HUES64 (cell line): ENCODE data around the gene GCKR. TPM values are rescaled to one million over a fixed set of nuclear protein-coding genes. Genes with fewer than 3 reads are reported as not detected.

Experiments
- H3K27ac ChIP-seq: 2 replicates; pipeline ENCODE4 v1.7.0; 2013; ENCODE audit warnings: low read depth, low read length, inconsistent platforms
- H3K27me3 ChIP-seq: 2 replicates; pipeline ENCODE4 v1.6.1; 2013; ENCODE audit warnings: mild to moderate bottlenecking, low read length; ENCODE audit not compliant: insufficient read depth
- H3K36me3 ChIP-seq: 2 replicates; pipeline ENCODE4 v1.6.1; 2013; ENCODE audit warnings: mild to moderate bottlenecking, low read length; ENCODE audit not compliant: insufficient read depth
- H3K4me1 ChIP-seq: 2 replicates; pipeline ENCODE4 v1.6.1; 2013; ENCODE audit warnings: mild to moderate bottlenecking, low read length, moderate library complexity; ENCODE audit not compliant: insufficient read depth
- H3K4me3 ChIP-seq: 2 replicates; pipeline ENCODE4 v1.5.1; 2013; ENCODE audit warnings: mild to moderate bottlenecking, low read length, moderate library complexity
- H3K9ac ChIP-seq: 2 replicates; pipeline ENCODE4 v1.6.1; 2013; ENCODE audit warnings: mild to moderate bottlenecking, low read depth, low read length
- H3K9me3 ChIP-seq: 2 replicates; pipeline ENCODE4 v1.6.1; 2013; ENCODE audit warnings: low read depth, low read length; ENCODE audit not compliant: insufficient read depth
- WGBS: fragments of 150-250, 120-280 bp; methylation state at CpG from one replicate; pipeline ENCODE4 v1.1.7; 2013; ENCODE audit warnings: missing lambda C conversion rate; 5-methylcytosine and 5-hydroxymethylcytosine counted together
- polyA plus RNA-seq, 2 experiments: library from polyadenylated mRNA; stranded (reverse); fragments of 50-300 nt; gene quantifications; one replicate each; pipeline ENCODE4 v1.2.3, GENCODE V29; 2013

Gene GCKR, protein sequence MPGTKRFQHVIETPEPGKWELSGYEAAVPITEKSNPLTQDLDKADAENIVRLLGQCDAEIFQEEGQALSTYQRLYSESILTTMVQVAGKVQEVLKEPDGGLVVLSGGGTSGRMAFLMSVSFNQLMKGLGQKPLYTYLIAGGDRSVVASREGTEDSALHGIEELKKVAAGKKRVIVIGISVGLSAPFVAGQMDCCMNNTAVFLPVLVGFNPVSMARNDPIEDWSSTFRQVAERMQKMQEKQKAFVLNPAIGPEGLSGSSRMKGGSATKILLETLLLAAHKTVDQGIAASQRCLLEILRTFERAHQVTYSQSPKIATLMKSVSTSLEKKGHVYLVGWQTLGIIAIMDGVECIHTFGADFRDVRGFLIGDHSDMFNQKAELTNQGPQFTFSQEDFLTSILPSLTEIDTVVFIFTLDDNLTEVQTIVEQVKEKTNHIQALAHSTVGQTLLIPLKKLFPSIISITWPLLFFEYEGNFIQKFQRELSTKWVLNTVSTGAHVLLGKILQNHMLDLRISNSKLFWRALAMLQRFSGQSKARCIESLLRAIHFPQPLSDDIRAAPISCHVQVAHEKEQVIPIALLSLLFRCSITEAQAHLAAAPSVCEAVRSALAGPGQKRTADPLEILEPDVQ
- polyA plus RNA-seq (2013, experiment 1 of 2): not detected
- 0.19 TPM for polyA plus RNA-seq (2013, experiment 2 of 2)

DNA sequence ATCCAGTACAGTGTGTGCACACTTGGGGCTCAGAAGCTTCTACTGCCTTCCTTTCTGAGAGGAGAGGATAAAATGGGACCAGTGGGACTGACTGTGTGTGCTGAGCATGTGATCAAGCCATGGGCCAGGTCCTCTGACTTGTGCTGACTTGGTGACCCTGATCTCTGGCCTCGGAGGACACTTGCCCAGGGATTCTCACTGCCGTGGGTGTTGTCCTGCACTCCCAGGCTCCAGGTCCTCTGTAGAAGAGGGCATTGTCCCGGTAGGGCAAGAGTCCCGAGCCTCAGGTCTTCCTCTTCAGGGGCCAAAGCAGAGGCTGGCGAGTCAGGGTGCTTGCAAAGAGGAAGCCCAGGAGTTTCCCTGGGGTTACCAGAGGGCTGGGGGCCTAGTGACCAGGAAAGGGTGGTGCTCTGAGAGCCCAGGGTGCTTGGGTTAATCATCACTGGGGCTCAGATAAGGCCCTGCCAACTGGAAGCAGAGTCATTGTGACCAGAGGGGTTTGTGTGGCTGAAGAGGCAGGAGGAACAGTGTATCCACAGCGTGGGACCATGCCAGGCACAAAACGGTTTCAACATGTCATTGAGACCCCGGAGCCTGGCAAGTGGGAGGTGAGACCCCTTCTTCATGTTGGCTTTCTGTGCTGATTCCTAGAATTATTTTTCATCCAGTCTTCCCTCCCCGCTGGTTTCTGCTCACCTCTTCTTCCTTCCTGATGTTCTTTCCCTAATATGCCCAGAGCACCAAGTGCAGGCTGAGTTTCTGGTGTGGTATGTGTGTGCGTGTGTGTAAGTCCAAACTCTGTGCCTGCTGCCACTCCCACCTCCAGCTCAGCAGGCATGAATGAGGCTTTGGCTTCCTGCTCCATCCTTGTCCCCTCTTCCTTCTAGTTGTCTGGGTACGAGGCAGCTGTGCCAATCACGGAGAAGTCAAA lies at the start of gene GCKR:
GCKR (plus strand) TSS at position 483 of the 931 bp plus-strand sequence; CDS start at position 549, 66 bp downstream.
- peak within 1 kb of the TSS; percentile 84 for H3K4me3 ChIP-seq
- H3K27me3 ChIP-seq: peaks cover 48% of the 10 kb centered on the region
- no peak within 1 kb of the TSS for H3K27ac ChIP-seq
- no peaks in the 10 kb centered on the region for H3K9me3 ChIP-seq
- H3K9ac ChIP-seq: no peak within 1 kb of the TSS
- H3K36me3 ChIP-seq: no peaks in the 10 kb centered on the region
- 85% methylated on average over 11 of the region's 12 CpGs for WGBS
- no peaks in the 10 kb centered on the region for H3K4me1 ChIP-seq

DNA sequence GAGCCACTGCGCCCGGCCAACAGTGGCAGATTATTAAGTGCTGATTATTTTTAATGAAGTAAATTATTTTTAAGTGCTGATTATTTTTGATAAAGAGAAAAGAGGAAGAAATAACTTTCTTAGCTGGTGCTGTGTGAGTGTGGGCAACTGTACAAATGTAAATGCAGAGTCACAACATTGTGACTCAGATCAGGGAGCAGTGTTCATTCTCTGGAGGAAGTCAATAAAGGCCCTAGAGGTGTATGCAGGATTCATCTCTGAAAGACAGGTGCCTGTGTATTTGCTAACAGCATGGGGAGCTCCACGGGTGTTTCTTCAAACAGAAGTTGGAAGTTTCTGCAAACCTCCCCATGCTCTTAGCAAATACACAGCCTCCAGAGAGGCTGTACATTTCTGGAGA lies 48.3 kb upstream of the GCKR start:
- Histone ChIP-seq H3K27ac (no peak overlapping the region), H3K9ac (no peak overlapping the region), H3K4me3 (no peak overlapping the region), H3K27me3 (no peaks in the 10 kb centered on the region), H3K9me3 (no peaks in the 10 kb centered on the region), H3K4me1 (0 out of 2 replicates have a peak, but pooled peaks cover under 1% of the 10 kb centered on the region), H3K36me3 (peaks cover 37% of the 10 kb centered on the region)
- WGBS: 64% methylated on average over 3 of the region's 3 CpGs

DNA sequence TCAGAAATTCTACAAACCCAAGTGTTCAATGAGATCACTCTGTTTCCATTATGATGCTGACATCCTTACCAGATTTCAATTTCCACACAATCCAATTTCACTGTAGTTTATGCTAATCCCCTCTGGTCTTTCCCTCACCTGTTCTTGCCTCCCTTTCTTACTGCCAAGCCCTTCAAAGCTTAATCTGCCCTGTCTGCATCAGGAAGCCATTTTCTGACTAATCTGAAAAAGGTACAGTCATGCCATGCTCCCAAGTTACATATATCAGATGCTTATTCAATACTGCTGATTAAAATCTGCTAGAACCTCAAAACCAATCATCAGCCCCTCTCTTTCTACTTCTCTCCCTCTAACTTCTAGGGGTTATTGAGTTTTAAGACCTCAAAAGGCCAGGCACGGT lies 45.5 kb upstream of the GCKR start:
- no peak overlapping the region for H3K4me3 ChIP-seq
- H3K27me3 ChIP-seq: no peaks in the 10 kb centered on the region
- H3K4me1 ChIP-seq: no peaks in the 10 kb centered on the region
- peaks cover 27% of the 10 kb centered on the region for H3K36me3 ChIP-seq
- no peak overlapping the region for H3K9ac ChIP-seq
- no peak overlapping the region for H3K27ac ChIP-seq
- H3K9me3 ChIP-seq: no peaks in the 10 kb centered on the region
- 33% methylated on average over 1 of the region's 1 CpG for WGBS

DNA sequence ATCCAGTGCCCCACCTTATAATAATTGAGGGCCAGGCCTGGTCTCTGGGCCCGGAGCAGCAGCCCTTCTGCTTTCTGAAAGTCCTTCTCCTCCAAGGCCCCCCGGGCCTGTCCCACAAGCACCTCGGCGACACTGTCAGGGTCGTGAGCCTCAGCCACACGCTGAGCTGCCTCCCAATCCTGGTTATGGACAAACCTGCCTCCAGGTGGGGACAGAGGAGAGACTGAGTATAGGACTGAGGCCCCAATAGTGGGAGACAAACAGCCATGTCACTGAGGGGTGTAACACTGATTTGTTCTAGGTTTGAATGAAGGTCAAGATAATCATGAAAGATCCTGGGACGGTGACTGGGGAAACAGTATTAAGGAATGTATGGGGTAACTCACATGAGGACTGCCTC lies 42.7 kb upstream of the GCKR start:
- Histone ChIP-seq H3K9me3 (no peaks in the 10 kb centered on the region), H3K9ac (no peak overlapping the region), H3K27ac (no peak overlapping the region), H3K4me3 (no peak overlapping the region), H3K4me1 (no peaks in the 10 kb centered on the region), H3K27me3 (no peaks in the 10 kb centered on the region), H3K36me3 (peaks cover 33% of the 10 kb centered on the region)
- 91% methylated on average over 7 of the region's 7 CpGs for WGBS

DNA sequence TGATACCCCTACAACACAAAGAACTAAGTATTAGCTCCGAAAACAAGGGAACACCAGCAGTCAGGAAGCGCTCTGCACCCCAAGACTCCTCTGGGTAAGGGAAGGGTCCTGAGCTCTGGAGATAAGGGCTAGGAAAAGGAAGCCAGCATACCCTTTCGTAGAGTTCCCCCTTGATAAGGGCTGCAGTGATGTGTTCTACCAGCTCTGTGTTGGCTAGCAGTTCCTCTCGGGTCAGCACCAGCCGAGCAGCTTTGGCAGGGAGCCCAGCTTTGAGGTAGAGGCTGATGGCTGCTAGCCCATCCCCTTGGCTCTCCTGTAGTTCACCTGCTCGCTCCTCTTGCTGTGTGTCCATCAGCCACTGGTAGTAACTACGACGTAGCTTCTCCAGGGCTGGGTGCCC lies 35.5 kb upstream of the GCKR start:
- Histone ChIP-seq H3K27me3 (no peaks in the 10 kb centered on the region), H3K36me3 (peaks cover 20% of the 10 kb centered on the region), H3K9ac (no peak overlapping the region; the same call in 1 of the 2 replicates), H3K4me1 (no peaks in the 10 kb centered on the region), H3K4me3 (no peak overlapping the region), H3K9me3 (no peaks in the 10 kb centered on the region), H3K27ac (peak overlapping the region; percentile 48; the same call in 1 of the 2 replicates)
- WGBS: 93% methylated on average over 8 of the region's 8 CpGs

DNA sequence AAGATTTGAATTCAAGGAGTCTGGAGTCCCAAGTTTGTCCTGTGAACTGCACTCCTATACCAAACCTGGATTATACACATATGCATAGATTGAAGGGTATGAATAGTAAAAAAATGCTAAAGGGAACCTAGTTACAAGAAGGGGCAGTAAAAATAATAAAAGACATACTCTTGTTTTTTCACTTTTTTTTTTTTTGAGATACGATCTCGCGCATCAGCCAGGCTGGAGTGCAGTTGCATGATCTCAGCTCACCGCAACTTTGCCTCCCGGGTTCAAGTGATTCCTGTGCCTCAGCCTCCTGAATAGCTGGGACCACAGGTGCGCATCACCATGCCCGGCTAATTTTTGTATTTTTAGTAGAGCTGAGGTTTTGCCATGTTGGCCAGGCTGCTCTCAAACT lies 32.2 kb upstream of the GCKR start:
- no peaks in the 10 kb centered on the region for H3K27me3 ChIP-seq
- no peaks in the 10 kb centered on the region for H3K9me3 ChIP-seq
- no peak overlapping the region for H3K9ac ChIP-seq
- H3K36me3 ChIP-seq: no peaks in the 10 kb centered on the region
- no peaks in the 10 kb centered on the region for H3K4me1 ChIP-seq
- no peak overlapping the region for H3K4me3 ChIP-seq
- WGBS: 98% methylated on average over 7 of the region's 7 CpGs
- no peak overlapping the region for H3K27ac ChIP-seq

DNA sequence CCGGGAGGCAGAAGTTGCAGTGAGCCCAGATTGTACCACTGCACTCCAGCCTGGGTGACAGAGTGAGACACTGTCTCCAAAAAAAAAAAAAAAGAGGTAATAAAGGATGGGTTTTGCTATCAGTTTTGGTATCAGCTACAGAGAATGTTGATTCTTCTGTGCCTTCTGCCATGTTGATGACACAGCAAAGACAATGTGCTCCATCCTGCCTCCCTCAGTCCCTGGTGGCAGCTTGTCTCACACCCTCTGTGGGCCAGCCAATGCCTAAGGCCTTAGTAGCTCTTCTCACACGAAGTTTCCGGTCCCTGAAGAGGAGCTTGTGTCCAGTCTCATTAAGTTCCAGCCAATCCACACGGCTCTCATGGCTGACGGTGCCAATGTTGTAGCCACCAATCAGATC lies 24.7 kb upstream of the GCKR start:
- peaks cover 38% of the 10 kb centered on the region for H3K36me3 ChIP-seq
- H3K4me3 ChIP-seq: no peak overlapping the region
- no peak overlapping the region for H3K27ac ChIP-seq
- whole genome bisulfite sequencing: 93% methylated on average over 5 of the region's 5 CpGs
- no peak overlapping the region for H3K9ac ChIP-seq
- H3K4me1 ChIP-seq: no peaks in the 10 kb centered on the region
- H3K27me3 ChIP-seq: no peaks in the 10 kb centered on the region
- no peaks in the 10 kb centered on the region for H3K9me3 ChIP-seq

DNA sequence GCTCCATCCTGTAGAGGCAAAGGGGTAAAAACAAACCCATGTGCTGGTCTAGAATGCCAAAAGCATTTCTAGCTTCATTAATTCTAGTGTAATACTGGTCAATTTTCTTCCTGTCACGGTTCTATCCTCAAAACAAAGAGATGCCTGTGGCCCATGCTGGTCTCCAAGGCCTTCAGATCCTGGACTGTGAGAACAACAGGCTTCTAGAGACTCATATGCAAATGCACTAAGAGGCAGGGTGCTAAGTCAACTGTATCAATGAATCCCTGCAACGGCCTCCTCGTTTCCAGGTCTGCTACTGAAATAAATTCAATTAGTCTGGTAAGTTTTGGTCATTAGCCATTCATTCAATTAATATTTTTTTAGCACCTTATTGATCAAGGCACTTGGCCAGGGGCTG lies 11.1 kb upstream of the GCKR start:
- Histone ChIP-seq H3K9me3 (no peaks in the 10 kb centered on the region), H3K4me3 (no peak overlapping the region), H3K27me3 (no peaks in the 10 kb centered on the region), H3K9ac (no peak overlapping the region), H3K36me3 (peaks cover 12% of the 10 kb centered on the region), H3K27ac (no peak overlapping the region), H3K4me1 (peaks cover 7% of the 10 kb centered on the region; the same call in 1 of the 2 replicates)
- 69% methylated on average over 3 of the region's 3 CpGs for WGBS

DNA sequence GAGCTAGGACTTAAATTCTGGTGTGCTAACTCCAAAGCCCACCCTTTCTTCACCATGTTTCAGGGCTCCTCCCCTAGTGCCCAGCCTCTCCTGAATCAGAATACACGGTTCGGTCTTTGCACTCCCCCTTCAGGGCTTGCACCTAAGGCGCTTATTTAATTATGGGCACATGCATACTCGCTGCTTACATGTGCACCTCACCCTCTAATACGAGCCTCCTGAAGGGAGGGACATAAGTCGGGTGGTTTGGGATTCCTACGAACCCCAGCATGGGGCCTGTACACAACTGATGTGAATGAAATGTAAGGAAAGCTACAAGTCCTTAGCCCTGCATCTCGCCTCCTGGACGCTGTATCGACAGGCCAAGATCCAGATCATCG lies 7.5 kb upstream of the GCKR start:
- H3K4me1 ChIP-seq: peaks cover 7% of the 10 kb centered on the region; the same call in 1 of the 2 replicates
- H3K36me3 ChIP-seq: no peaks in the 10 kb centered on the region
- whole genome bisulfite sequencing: 7% methylated on average over 11 of the region's 11 CpGs
- H3K27me3 ChIP-seq: peaks cover 6% of the 10 kb centered on the region
- no peak overlapping the region for H3K27ac ChIP-seq
- peak overlapping the region; percentile 78 for H3K4me3 ChIP-seq
- H3K9me3 ChIP-seq: no peaks in the 10 kb centered on the region
- peak overlapping the region; percentile 23 for H3K9ac ChIP-seq

DNA sequence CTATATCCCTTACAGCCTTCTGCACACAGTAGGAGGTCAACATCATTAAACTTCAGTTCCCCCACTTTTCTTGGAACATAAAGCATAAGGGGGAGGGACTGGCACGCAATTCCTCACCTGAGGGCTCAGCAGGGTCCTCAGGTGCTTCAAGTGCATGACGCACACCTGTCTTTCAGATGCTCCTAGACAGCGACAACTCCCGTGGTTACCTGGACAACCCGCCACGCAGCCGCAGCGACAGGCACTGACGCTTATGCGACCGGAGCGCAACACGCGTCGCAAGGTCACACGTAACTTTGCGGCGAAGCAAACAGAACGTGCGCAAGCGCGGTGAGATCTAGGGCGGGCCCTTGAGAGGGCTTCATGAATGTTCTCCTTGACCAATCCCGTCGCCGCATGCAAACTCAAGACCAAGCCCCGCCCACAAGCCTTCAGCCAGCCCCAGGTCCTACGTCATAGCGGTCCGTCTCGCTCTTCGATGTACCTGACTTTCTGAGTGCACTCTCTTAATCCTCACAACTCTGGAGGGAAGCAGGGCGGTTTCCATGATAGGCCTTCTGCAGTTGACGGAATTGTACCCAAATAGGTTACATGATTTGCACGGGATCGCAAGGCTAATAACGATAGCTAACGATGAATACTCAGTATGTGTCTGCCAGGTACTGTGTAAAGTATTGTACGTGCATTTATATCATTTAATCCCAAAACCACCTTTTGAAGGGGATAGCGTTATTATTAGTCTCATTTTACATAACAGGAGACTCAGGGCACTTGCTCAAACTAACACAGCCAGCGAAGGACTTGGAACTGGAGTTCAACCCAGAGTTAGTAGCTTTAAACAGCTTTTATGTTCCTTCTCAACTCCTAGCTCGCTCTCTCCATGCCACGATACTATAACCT lies 6.9 kb upstream of the GCKR start, which contains the start of gene IFT172:
IFT172 (minus strand) TSS at position 246 of the 900 bp plus-strand sequence; CDS start at position 156, 90 bp downstream.
- Histone ChIP-seq H3K4me1 (peaks cover 7% of the 10 kb centered on the region; the same call in 1 of the 2 replicates), H3K27ac (no peak within 1 kb of the TSS), H3K36me3 (no peaks in the 10 kb centered on the region), H3K27me3 (peaks cover 13% of the 10 kb centered on the region), H3K4me3 (peak within 1 kb of the TSS; percentile 78), H3K9me3 (no peaks in the 10 kb centered on the region), H3K9ac (peak within 1 kb of the TSS; percentile 23)
- WGBS: 11% methylated on average over 42 of the region's 43 CpGs
